Measurements from ENCODE around the gene THAP5. TPM values are rescaled to one million over a fixed set of nuclear protein-coding genes. Genes with fewer than 3 reads are reported as not detected.

THAP5 gene
- total RNA-seq, 4 donors from 2014 or later = 23.1 to 27.7 (median 27.3) TPM

DNA sequence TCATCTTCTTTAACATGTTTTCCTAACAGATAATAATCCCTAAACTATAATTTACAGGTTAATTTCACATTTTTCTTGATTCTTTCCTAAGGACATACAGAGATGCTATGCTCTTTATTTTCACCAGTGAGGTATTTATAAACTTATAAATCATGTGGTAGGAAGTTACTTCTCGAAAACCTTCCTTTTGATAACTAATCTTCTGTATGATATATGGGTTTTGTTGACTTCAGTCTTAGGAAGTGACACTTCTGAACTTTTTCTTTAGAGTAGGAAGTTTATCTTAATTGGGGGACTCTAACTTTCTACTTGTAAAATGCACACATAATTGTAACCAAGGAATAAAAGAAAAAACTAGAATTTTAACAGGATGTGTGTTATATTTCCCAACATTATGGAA lies 33.8 kb downstream of the THAP5 start:
- Histone ChIP-seq H3K4me1 (no peaks in the 10 kb centered on the region), H3K27ac (replicated peaks in 1 of 4) (no peak overlapping the region), H3K27me3 (no peaks in the 10 kb centered on the region), H3K9me3 (no peaks in the 10 kb centered on the region), H3K36me3 (no peaks in the 10 kb centered on the region), H3K4me3 (no peak overlapping the region)
- intact Hi-C loops (cut with DNase I) = no loop called here
- TF ChIP-seq POLR2A (IDR thresholded peaks at IDR 0.05; ENCODE audit: low read depth) (no peak), POLR2AphosphoS5 (IDR thresholded peaks at IDR 0.05) (no peak), EP300 (IDR thresholded peaks at IDR 0.05) (no peak)
- TF ChIP-seq, protein P1, sequence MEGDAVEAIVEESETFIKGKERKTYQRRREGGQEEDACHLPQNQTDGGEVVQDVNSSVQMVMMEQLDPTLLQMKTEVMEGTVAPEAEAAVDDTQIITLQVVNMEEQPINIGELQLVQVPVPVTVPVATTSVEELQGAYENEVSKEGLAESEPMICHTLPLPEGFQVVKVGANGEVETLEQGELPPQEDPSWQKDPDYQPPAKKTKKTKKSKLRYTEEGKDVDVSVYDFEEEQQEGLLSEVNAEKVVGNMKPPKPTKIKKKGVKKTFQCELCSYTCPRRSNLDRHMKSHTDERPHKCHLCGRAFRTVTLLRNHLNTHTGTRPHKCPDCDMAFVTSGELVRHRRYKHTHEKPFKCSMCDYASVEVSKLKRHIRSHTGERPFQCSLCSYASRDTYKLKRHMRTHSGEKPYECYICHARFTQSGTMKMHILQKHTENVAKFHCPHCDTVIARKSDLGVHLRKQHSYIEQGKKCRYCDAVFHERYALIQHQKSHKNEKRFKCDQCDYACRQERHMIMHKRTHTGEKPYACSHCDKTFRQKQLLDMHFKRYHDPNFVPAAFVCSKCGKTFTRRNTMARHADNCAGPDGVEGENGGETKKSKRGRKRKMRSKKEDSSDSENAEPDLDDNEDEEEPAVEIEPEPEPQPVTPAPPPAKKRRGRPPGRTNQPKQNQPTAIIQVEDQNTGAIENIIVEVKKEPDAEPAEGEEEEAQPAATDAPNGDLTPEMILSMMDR (IDR thresholded peaks at IDR 0.05) = no peak
- 76% methylated on average over 1 of the region's 1 CpG for WGBS
- no peak for DNase-seq (ENCODE audit: extremely low spot score)

DNA sequence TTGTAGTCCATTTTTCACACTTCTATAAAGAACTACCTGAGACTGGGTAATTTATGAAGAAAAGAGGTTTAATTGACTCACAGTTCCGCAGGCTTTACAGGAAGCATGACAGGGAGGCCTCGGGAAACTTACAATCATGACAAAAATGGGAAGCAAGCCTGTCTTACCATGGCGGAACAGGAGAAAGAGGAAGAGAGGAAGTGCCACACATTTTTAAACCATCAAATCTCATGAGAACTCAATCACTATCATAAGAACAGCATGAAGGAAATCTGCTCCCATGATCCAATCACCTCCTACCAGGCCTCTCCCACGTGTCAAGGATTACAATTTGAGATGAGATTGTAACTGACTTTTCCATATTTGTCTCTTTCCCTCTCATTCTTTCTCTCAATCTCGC lies 34.2 kb downstream of the THAP5 start:
- Histone ChIP-seq H3K27me3 (no peaks in the 10 kb centered on the region), H3K36me3 (no peaks in the 10 kb centered on the region), H3K4me3 (no peak overlapping the region), H3K27ac (replicated peaks in 1 of 4) (no peak overlapping the region), H3K4me1 (no peaks in the 10 kb centered on the region), H3K9me3 (no peaks in the 10 kb centered on the region)
- TF ChIP-seq, protein P1 (IDR thresholded peaks at IDR 0.05) = no peak
- TF ChIP-seq EP300 (IDR thresholded peaks at IDR 0.05) (no peak), POLR2A (IDR thresholded peaks at IDR 0.05; ENCODE audit: low read depth) (no peak), POLR2AphosphoS5 (IDR thresholded peaks at IDR 0.05) (no peak)
- DNase-seq (ENCODE audit: extremely low spot score) = no peak
- intact Hi-C loops (cut with DNase I) = no loop called here
- 74% methylated on average over 5 of the region's 5 CpGs for WGBS

DNA sequence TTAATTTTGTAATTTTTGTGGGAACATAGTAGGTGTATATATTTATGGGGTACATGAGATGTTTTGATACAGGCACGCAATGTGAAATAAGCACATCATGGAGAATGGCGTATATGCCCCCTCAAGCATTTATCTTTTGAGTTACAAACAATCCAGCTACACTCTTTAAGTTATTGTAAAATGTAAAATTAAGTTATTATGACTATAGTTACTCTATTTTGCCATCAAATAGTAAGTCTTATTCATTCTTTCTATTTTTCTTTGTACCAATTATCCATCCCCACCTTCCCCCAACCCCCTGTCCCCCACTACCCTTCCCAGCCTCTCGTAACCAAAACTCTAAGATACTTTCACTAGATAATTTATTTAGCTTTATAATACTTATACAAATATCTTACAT lies 35.8 kb downstream of the THAP5 start:
- no peak for DNase-seq (ENCODE audit: extremely low spot score)
- TF ChIP-seq POLR2A (IDR thresholded peaks at IDR 0.05; ENCODE audit: low read depth) (no peak), EP300 (IDR thresholded peaks at IDR 0.05) (no peak), POLR2AphosphoS5 (IDR thresholded peaks at IDR 0.05) (no peak)
- TF ChIP-seq, protein P1 (IDR thresholded peaks at IDR 0.05) = no peak
- no peak overlapping the region for H3K4me3 ChIP-seq
- H3K4me1 ChIP-seq = no peaks in the 10 kb centered on the region
- intact Hi-C loops (cut with DNase I) = no loop called here
- 93% methylated on average over 3 of the region's 3 CpGs for WGBS
- H3K9me3 ChIP-seq = no peaks in the 10 kb centered on the region
- H3K27ac ChIP-seq (replicated peaks in 1 of 4) = no peak overlapping the region
- H3K36me3 ChIP-seq = no peaks in the 10 kb centered on the region
- no peaks in the 10 kb centered on the region for H3K27me3 ChIP-seq

DNA sequence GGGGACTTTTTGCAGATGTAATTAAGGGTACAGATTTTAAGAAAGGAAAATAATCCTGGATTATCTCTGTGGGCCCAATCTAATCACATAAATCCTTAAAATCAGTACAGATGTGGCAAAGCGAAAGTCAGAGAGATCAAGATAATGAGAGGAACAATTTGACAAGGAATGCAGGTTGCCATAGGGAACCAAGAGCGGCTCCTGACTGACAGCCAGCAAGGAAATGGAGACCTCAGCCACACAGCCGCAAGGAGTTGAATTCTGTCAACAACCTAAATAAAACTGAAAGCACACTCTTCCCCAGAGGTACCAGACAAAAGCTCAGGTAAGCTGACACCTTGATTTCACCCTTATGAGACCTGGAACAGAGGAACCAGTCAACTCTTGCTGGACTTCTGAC lies 40.2 kb downstream of the THAP5 start:
- no peaks in the 10 kb centered on the region for H3K9me3 ChIP-seq
- no peaks in the 10 kb centered on the region for H3K36me3 ChIP-seq
- H3K27ac ChIP-seq (replicated peaks in 1 of 4) = no peak overlapping the region
- H3K4me3 ChIP-seq = no peak overlapping the region
- 79% methylated on average over 3 of the region's 3 CpGs for WGBS
- TF ChIP-seq, protein P1 (IDR thresholded peaks at IDR 0.05) = no peak
- TF ChIP-seq POLR2AphosphoS5 (IDR thresholded peaks at IDR 0.05) (no peak), EP300 (IDR thresholded peaks at IDR 0.05) (no peak), POLR2A (IDR thresholded peaks at IDR 0.05; ENCODE audit: low read depth) (no peak)
- intact Hi-C loops (cut with DNase I) = no loop called here
- no peak for DNase-seq (ENCODE audit: extremely low spot score)
- H3K4me1 ChIP-seq = peaks cover 9 to 16% (median 13%) of the 10 kb centered on the region in 4 donors
- H3K27me3 ChIP-seq = no peaks in the 10 kb centered on the region

DNA sequence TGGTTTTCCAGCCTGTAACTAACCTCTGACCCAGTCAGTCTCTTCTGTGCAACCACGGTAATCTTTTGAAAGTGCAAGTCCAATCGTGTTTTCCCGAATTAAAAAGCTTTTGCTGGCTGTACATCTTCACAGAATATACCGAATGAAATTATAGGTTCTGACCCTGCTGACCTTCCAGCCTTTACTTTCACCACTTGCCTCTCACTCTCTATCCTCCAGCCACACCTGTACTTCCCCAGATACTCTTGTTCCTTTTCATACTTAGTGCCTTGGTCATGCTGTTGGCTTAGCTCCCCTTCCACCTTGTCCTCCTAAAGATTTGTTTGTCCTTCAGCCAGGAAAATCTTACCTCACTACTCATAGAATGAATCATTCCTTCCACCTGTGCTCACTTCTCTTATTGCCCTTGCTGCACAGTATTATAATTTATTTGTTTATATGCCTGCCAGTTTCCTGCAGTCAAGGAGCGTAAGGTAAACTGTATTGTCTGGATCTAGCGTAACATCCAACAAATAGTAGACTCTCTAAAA lies 41.3 kb downstream of the THAP5 start:
- Histone ChIP-seq H3K9me3 (no peaks in the 10 kb centered on the region), H3K27ac (replicated peaks in 1 of 4) (no peak overlapping the region), H3K4me1 (peaks cover 20 to 26% (median 23%) of the 10 kb centered on the region in 4 donors), H3K27me3 (no peaks in the 10 kb centered on the region), H3K4me3 (no peak overlapping the region), H3K36me3 (no peaks in the 10 kb centered on the region)
- 97% methylated on average over 6 of the region's 6 CpGs for WGBS
- no peak for DNase-seq (ENCODE audit: extremely low spot score)
- intact Hi-C loops (cut with DNase I) = no loop called here
- TF ChIP-seq POLR2AphosphoS5 (IDR thresholded peaks at IDR 0.05) (no peak), POLR2A (IDR thresholded peaks at IDR 0.05; ENCODE audit: low read depth) (no peak), EP300 (IDR thresholded peaks at IDR 0.05) (no peak)
- TF ChIP-seq, protein P1 (IDR thresholded peaks at IDR 0.05) = no peak
